ENCODE results near the gene GNA15.

GRCh38 chr19:3122512-3122870 lies 13.3 kb upstream of the GNA15 start:
- TF ChIP-seq CTCF (IDR thresholded peaks at IDR 0.05; ENCODE audit: low read depth, low read length, poor library complexity, severe bottlenecking) (no peak), EZH2phosphoT487 (IDR thresholded peaks at IDR 0.05; ENCODE audit: borderline replicate concordance, low read length) (no peak)
